ENCODE data around the gene STARD3NL. TPM values are rescaled to one million over a fixed set of nuclear protein-coding genes. Genes with fewer than 3 reads are reported as not detected.
"Not testable (repeated sequence)": the region's sequence is repeated elsewhere in the genome, so short reads cannot be mapped to it uniquely, and the experiment has no call there.

STARD3NL gene
- total and polyA plus RNA-seq, 2 donors = 28.8 to 34.0 TPM

- DNase-seq (ENCODE audit: low read depth in 6 of 9, low spot score in 9 of 9) = no peak
- Histone ChIP-seq H3K36me3 (ENCODE audit: control insufficient read depth in 2 of 2, insufficient read depth in 2 of 2, low read length in 1 of 2) (no peaks in the 10 kb centered on the region), H3K4me1 (ENCODE audit: control insufficient read depth in 2 of 2, insufficient read depth in 2 of 2, low read length in 2 of 2) (no peaks in the 10 kb centered on the region), H3K27ac (ENCODE audit: low read depth in 1 of 2, low read length in 1 of 2) (no peak overlapping the region), H3K4me3 (ENCODE audit: low read length in 2 of 2) (no peak overlapping the region), H3K27me3 (ENCODE audit: control insufficient read depth in 2 of 2, insufficient read depth in 1 of 2, low read length in 1 of 2) (no peaks in the 10 kb centered on the region), H3K9me3 (ENCODE audit: control insufficient read depth in 2 of 2, insufficient read depth in 1 of 2, low read length in 1 of 2) (no peaks in the 10 kb centered on the region)
- WGBS = 93% methylated on average over 1 of the region's 1 CpG
These were observed 24.5 kb upstream of the STARD3NL start for GRCh38 chr7:38153515-38153914.

- Histone ChIP-seq H3K9me3 (ENCODE audit: control insufficient read depth in 2 of 2, insufficient read depth in 1 of 2, low read length in 1 of 2) (no peaks in the 10 kb centered on the region), H3K27ac (ENCODE audit: low read depth in 1 of 2, low read length in 1 of 2) (no peak overlapping the region), H3K4me1 (ENCODE audit: control insufficient read depth in 2 of 2, insufficient read depth in 2 of 2, low read length in 2 of 2) (no peaks in the 10 kb centered on the region), H3K27me3 (ENCODE audit: control insufficient read depth in 2 of 2, insufficient read depth in 1 of 2, low read length in 1 of 2) (no peaks in the 10 kb centered on the region), H3K36me3 (ENCODE audit: control insufficient read depth in 2 of 2, insufficient read depth in 2 of 2, low read length in 1 of 2) (no peaks in the 10 kb centered on the region), H3K4me3 (ENCODE audit: low read length in 2 of 2) (no peak overlapping the region)
- no peak for DNase-seq (ENCODE audit: low read depth in 6 of 9, low spot score in 9 of 9)
- 77% methylated on average over 2 of the region's 2 CpGs for WGBS
These were observed 23.8 kb upstream of the STARD3NL start for GRCh38 chr7:38154278-38154677.

- no peaks in the 10 kb centered on the region for H3K9me3 ChIP-seq (ENCODE audit: control insufficient read depth in 2 of 2, insufficient read depth in 1 of 2, low read length in 1 of 2)
- H3K27me3 ChIP-seq (ENCODE audit: control insufficient read depth in 2 of 2, insufficient read depth in 1 of 2, low read length in 1 of 2) = no peaks in the 10 kb centered on the region
- no peak for DNase-seq (ENCODE audit: low read depth in 6 of 9, low spot score in 9 of 9)
- no peak overlapping the region for H3K27ac ChIP-seq (ENCODE audit: low read depth in 1 of 2, low read length in 1 of 2)
- H3K36me3 ChIP-seq (ENCODE audit: control insufficient read depth in 2 of 2, insufficient read depth in 2 of 2, low read length in 1 of 2) = no peaks in the 10 kb centered on the region
- 97% methylated on average over 5 of the region's 5 CpGs for whole genome bisulfite sequencing
- no peak overlapping the region for H3K4me3 ChIP-seq (ENCODE audit: low read length in 2 of 2)
- no peaks in the 10 kb centered on the region for H3K4me1 ChIP-seq (ENCODE audit: control insufficient read depth in 2 of 2, insufficient read depth in 2 of 2, low read length in 2 of 2)
These were observed 18.0 kb upstream of the STARD3NL start for GRCh38 chr7:38160003-38160571.

- no peaks in the 10 kb centered on the region for H3K4me1 ChIP-seq (ENCODE audit: control insufficient read depth in 2 of 2, insufficient read depth in 2 of 2, low read length in 2 of 2)
- H3K9me3 ChIP-seq (ENCODE audit: control insufficient read depth in 2 of 2, insufficient read depth in 1 of 2, low read length in 1 of 2) = no peaks in the 10 kb centered on the region
- H3K4me3 ChIP-seq (ENCODE audit: low read length in 2 of 2) = no peak overlapping the region
- no peak for DNase-seq (ENCODE audit: low read depth in 6 of 9, low spot score in 9 of 9)
- no peaks in the 10 kb centered on the region for H3K36me3 ChIP-seq (ENCODE audit: control insufficient read depth in 2 of 2, insufficient read depth in 2 of 2, low read length in 1 of 2)
- 84% methylated on average over 1 of the region's 1 CpG for WGBS
- H3K27ac ChIP-seq (ENCODE audit: low read depth in 1 of 2, low read length in 1 of 2) = no peak overlapping the region
- no peaks in the 10 kb centered on the region for H3K27me3 ChIP-seq (ENCODE audit: control insufficient read depth in 2 of 2, insufficient read depth in 1 of 2, low read length in 1 of 2)
These were observed 16.0 kb upstream of the STARD3NL start for GRCh38 chr7:38162036-38162435.

- Histone ChIP-seq H3K4me1 (ENCODE audit: control insufficient read depth in 2 of 2, insufficient read depth in 2 of 2, low read length in 2 of 2) (no peaks in the 10 kb centered on the region), H3K4me3 (ENCODE audit: low read length in 2 of 2) (no peak overlapping the region), H3K27me3 (ENCODE audit: control insufficient read depth in 2 of 2, insufficient read depth in 1 of 2, low read length in 1 of 2) (no peaks in the 10 kb centered on the region), H3K9me3 (ENCODE audit: control insufficient read depth in 2 of 2, insufficient read depth in 1 of 2, low read length in 1 of 2) (no peaks in the 10 kb centered on the region), H3K36me3 (ENCODE audit: control insufficient read depth in 2 of 2, insufficient read depth in 2 of 2, low read length in 1 of 2) (no peaks in the 10 kb centered on the region), H3K27ac (ENCODE audit: low read depth in 1 of 2, low read length in 1 of 2) (no peak overlapping the region)
- no peak for DNase-seq (ENCODE audit: low read depth in 6 of 9, low spot score in 9 of 9)
- 86% methylated on average over 4 of the region's 4 CpGs for WGBS
These were observed 14.4 kb upstream of the STARD3NL start for GRCh38 chr7:38163671-38164070.

GRCh38 chr7:38168890-38169570, 9.0 kb upstream of the STARD3NL start:
- WGBS = 92% methylated on average over 1 of the region's 1 CpG
- no peaks in the 10 kb centered on the region for H3K4me1 ChIP-seq (ENCODE audit: control insufficient read depth in 2 of 2, insufficient read depth in 2 of 2, low read length in 2 of 2)
- H3K9me3 ChIP-seq (ENCODE audit: control insufficient read depth in 2 of 2, insufficient read depth in 1 of 2, low read length in 1 of 2) = no peaks in the 10 kb centered on the region
- DNase-seq (ENCODE audit: low read depth in 6 of 9, low spot score in 9 of 9) = no peak
- no peak overlapping the region for H3K4me3 ChIP-seq (ENCODE audit: low read length in 2 of 2)
- no peaks in the 10 kb centered on the region for H3K36me3 ChIP-seq (ENCODE audit: control insufficient read depth in 2 of 2, insufficient read depth in 2 of 2, low read length in 1 of 2)
- H3K27ac ChIP-seq (ENCODE audit: low read depth in 1 of 2, low read length in 1 of 2) = no peak overlapping the region
- H3K27me3 ChIP-seq (ENCODE audit: control insufficient read depth in 2 of 2, insufficient read depth in 1 of 2, low read length in 1 of 2) = no peaks in the 10 kb centered on the region

GRCh38 chr7:38169847-38170246, 8.2 kb upstream of the STARD3NL start:
- WGBS = 93% methylated on average over 2 of the region's 2 CpGs
- no peak overlapping the region for H3K4me3 ChIP-seq (ENCODE audit: low read length in 2 of 2)
- DNase-seq (ENCODE audit: low read depth in 6 of 9, low spot score in 9 of 9) = no peak
- no peaks in the 10 kb centered on the region for H3K4me1 ChIP-seq (ENCODE audit: control insufficient read depth in 2 of 2, insufficient read depth in 2 of 2, low read length in 2 of 2)
- no peaks in the 10 kb centered on the region for H3K36me3 ChIP-seq (ENCODE audit: control insufficient read depth in 2 of 2, insufficient read depth in 2 of 2, low read length in 1 of 2)
- H3K27me3 ChIP-seq (ENCODE audit: control insufficient read depth in 2 of 2, insufficient read depth in 1 of 2, low read length in 1 of 2) = no peaks in the 10 kb centered on the region
- no peak overlapping the region for H3K27ac ChIP-seq (ENCODE audit: low read depth in 1 of 2, low read length in 1 of 2)
- no peaks in the 10 kb centered on the region for H3K9me3 ChIP-seq (ENCODE audit: control insufficient read depth in 2 of 2, insufficient read depth in 1 of 2, low read length in 1 of 2)

- H3K36me3 ChIP-seq (ENCODE audit: control insufficient read depth in 2 of 2, insufficient read depth in 2 of 2, low read length in 1 of 2) = no peaks in the 10 kb centered on the region
- H3K9me3 ChIP-seq (ENCODE audit: control insufficient read depth in 2 of 2, insufficient read depth in 1 of 2, low read length in 1 of 2) = no peaks in the 10 kb centered on the region
- no peak overlapping the region for H3K27ac ChIP-seq (ENCODE audit: low read depth in 1 of 2, low read length in 1 of 2)
- 56% methylated on average over 6 of the region's 6 CpGs for WGBS
- DNase-seq (ENCODE audit: low read depth in 6 of 9, low spot score in 9 of 9) = no peak
- H3K4me1 ChIP-seq (ENCODE audit: control insufficient read depth in 2 of 2, insufficient read depth in 2 of 2, low read length in 2 of 2) = no peaks in the 10 kb centered on the region
- no peak overlapping the region for H3K4me3 ChIP-seq (ENCODE audit: low read length in 2 of 2)
- H3K27me3 ChIP-seq (ENCODE audit: control insufficient read depth in 2 of 2, insufficient read depth in 1 of 2, low read length in 1 of 2) = no peaks in the 10 kb centered on the region
These were observed 6.2 kb upstream of the STARD3NL start for GRCh38 chr7:38171623-38172391.

GRCh38 chr7:38175547-38175946, 2.5 kb upstream of the STARD3NL start:
- WGBS = 98% methylated on average over 9 of the region's 9 CpGs
- not testable (repeated sequence) for DNase-seq (ENCODE audit: low read depth in 6 of 9, low spot score in 9 of 9); H3K4me1 ChIP-seq (ENCODE audit: control insufficient read depth in 2 of 2, insufficient read depth in 2 of 2, low read length in 2 of 2); H3K27me3 ChIP-seq (ENCODE audit: control insufficient read depth in 2 of 2, insufficient read depth in 1 of 2, low read length in 1 of 2); H3K36me3 ChIP-seq (ENCODE audit: control insufficient read depth in 2 of 2, insufficient read depth in 2 of 2, low read length in 1 of 2); H3K9me3 ChIP-seq (ENCODE audit: control insufficient read depth in 2 of 2, insufficient read depth in 1 of 2, low read length in 1 of 2); H3K4me3 ChIP-seq (ENCODE audit: low read length in 2 of 2); H3K27ac ChIP-seq (ENCODE audit: low read depth in 1 of 2, low read length in 1 of 2)
